Gastroesophageal sphincter (tissue), 4 donors: Measurements from ENCODE around the gene FZD4. TPM values are rescaled to one million over a fixed set of nuclear protein-coding genes. Genes with fewer than 3 reads are reported as not detected.

ENCODE experiments used
- ATAC-seq: fragments of 150-250 bp; one replicate; pipeline ENCODE4 v1.9.1; 2016; ENCODE audit warnings: mild to moderate bottlenecking, moderate library complexity
- H3K27ac ChIP-seq, 4 donors: fragments of 200-600 bp; sonication (generic) in 3 of 4; 1 replicate in 3 of 4; 2 replicates in 1 of 4; pipeline ENCODE4 v1.5.1; 2016 to 2019
- H3K27me3 ChIP-seq: fragments of 200-600 bp; sonication (generic); one replicate; pipeline ENCODE4 v1.5.1; 2019
- H3K36me3 ChIP-seq, 2 donors: fragments of 200-600 bp; sonication (generic); one replicate each; pipeline ENCODE4 v1.5.1; 2019; ENCODE audit warnings: control low read depth in 1 of 2
- H3K4me1 ChIP-seq, 3 donors: fragments of 200-600 bp; sonication (generic); 1 replicate in 2 of 3; 2 replicates in 1 of 3; pipeline ENCODE4 v1.5.1; 2016 to 2019; ENCODE audit warnings: control low read depth in 2 of 3
- H3K4me3 ChIP-seq, 2 donors: fragments of 200-600 bp; sonication (generic); one replicate each; pipeline ENCODE4 v1.5.1; 2019; ENCODE audit warnings: mild to moderate bottlenecking in 1 of 2, moderate library complexity in 1 of 2
- H3K9me3 ChIP-seq, 3 donors: fragments of 200-600 bp; sonication (generic); one replicate each; pipeline ENCODE4 v1.5.1; 2017 to 2019; ENCODE audit warnings: control low read depth in 2 of 3
- CTCF ChIP-seq, 4 experiments: fragments of 200-600 bp in 2 of 4; fragments of 450-650 bp in 2 of 4; sonication (generic) in 1 of 4; IDR thresholded peaks; one replicate each; pipeline ENCODE4 v1.5.1; 2017 to 2019; ENCODE audit warnings: antibody characterized with exemption in 4 of 4, mild to moderate bottlenecking in 2 of 4, moderate library complexity in 2 of 4
- EP300 ChIP-seq: sonication (generic); formaldehyde crosslinking; IDR thresholded peaks from one replicate; pipeline ENCODE4 v1.6.1; 2017; ENCODE audit warnings: antibody characterized with exemption, mild to moderate bottlenecking
- POLR2A ChIP-seq, 2 donors: fragments of 450-650 bp; IDR thresholded peaks; one replicate each; pipeline ENCODE4 v1.6.1; 2017; ENCODE audit warnings: antibody characterized with exemption in 2 of 2, mild to moderate bottlenecking in 2 of 2, moderate library complexity in 1 of 2
- POLR2AphosphoS5 ChIP-seq: sonication (generic); formaldehyde crosslinking; IDR thresholded peaks from one replicate; pipeline ENCODE4 v1.6.1; 2017; ENCODE audit warnings: antibody characterized with exemption
- WGBS, 2 donors: methylation state at CpG; one replicate each; pipeline ENCODE4 v1.1.5; 2018; ENCODE audit warnings: low coverage in 1 of 2; 5-methylcytosine and 5-hydroxymethylcytosine counted together
- total RNA-seq, 4 donors: library from RNA; depleted of rRNA; stranded (reverse); fragments of >200 nt; gene quantifications; one replicate each; pipeline ENCODE4 v1.1.0, GENCODE V29; 2016

FZD4 gene
- total RNA-seq, 4 donors from 2014 or later: 33.3 to 42.9 (median 34.6) TPM

DNA sequence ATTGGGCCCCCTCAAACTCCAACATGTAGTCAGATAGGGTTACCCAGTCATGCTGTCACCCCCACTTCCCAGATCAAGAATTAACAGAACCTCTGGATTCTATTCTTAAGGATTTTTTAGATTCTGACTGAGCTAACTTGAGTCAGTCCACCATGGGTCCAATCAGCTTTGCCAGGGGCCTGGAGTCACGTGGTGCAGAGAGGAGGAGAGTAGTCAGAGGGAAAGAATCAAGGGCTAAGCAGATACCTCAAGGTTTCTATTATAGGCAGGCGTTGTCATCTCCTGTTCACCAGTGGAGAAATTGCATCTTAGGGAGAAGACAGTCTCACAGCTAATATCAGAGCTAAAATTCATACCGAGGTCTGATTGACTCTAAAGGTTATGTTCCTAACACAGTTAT lies 28.2 kb downstream of the FZD4 start:
- no peaks in the 10 kb centered on the region for H3K36me3 ChIP-seq
- H3K4me1 ChIP-seq: peaks cover 0 to 31% (median 7%) of the 10 kb centered on the region in 3 donors
- 85% methylated on average over 3 of the region's 3 CpGs; no CpG with 5 or more reads in 1 of the 2 donors for WGBS, 2 donors
- H3K27me3 ChIP-seq: no peaks in the 10 kb centered on the region
- no peak for ATAC-seq
- H3K27ac ChIP-seq: no peak overlapping the region
- H3K9me3 ChIP-seq: no peaks in the 10 kb centered on the region
- TF ChIP-seq POLR2A (IDR thresholded peaks at IDR 0.05) (no peak), EP300 (no peak), POLR2AphosphoS5 (no peak), CTCF (IDR thresholded peaks at IDR 0.05) (no peak)
- H3K4me3 ChIP-seq: no peak overlapping the region

GRCh38 chr11:86923999-86924766 lies 31.0 kb downstream of the FZD4 start:
- ATAC-seq: no peak
- no peak for TF ChIP-seq POLR2A (IDR thresholded peaks at IDR 0.05)
- no peak for TF ChIP-seq POLR2AphosphoS5
- no peak for TF ChIP-seq CTCF (IDR thresholded peaks at IDR 0.05)
- 69 to 81% methylated on average over 6 of the region's 6 CpGs for WGBS, 2 donors
- Histone ChIP-seq H3K27me3 (no peaks in the 10 kb centered on the region), H3K4me3 (no peak overlapping the region), H3K4me1 (peaks cover 0 to 35% (median 9%) of the 10 kb centered on the region in 3 donors), H3K36me3 (no peaks in the 10 kb centered on the region), H3K9me3 (no peaks in the 10 kb centered on the region), H3K27ac (peak overlapping the region in 3 of 4 donors; percentile 7 to 25 (median 17))

- ATAC-seq: no peak
- H3K36me3 ChIP-seq: no peaks in the 10 kb centered on the region
- H3K4me3 ChIP-seq: no peak overlapping the region
- 100% methylated on average over 1 of the region's 1 CpG; no CpG with 5 or more reads in 1 of the 2 donors for WGBS, 2 donors
- TF ChIP-seq POLR2AphosphoS5 (no peak), EP300 (no peak), CTCF (IDR thresholded peaks at IDR 0.05) (no peak), POLR2A (IDR thresholded peaks at IDR 0.05) (no peak)
- H3K27ac ChIP-seq: peak overlapping the region in 2 of 4 donors; percentile 0 to 3
- H3K4me1 ChIP-seq: peaks cover 0 to 48% (median 12%) of the 10 kb centered on the region in 3 donors
- no peaks in the 10 kb centered on the region for H3K9me3 ChIP-seq
- H3K27me3 ChIP-seq: no peaks in the 10 kb centered on the region
These were observed 33.0 kb downstream of the FZD4 start for GRCh38 chr11:86922225-86922624.

DNA sequence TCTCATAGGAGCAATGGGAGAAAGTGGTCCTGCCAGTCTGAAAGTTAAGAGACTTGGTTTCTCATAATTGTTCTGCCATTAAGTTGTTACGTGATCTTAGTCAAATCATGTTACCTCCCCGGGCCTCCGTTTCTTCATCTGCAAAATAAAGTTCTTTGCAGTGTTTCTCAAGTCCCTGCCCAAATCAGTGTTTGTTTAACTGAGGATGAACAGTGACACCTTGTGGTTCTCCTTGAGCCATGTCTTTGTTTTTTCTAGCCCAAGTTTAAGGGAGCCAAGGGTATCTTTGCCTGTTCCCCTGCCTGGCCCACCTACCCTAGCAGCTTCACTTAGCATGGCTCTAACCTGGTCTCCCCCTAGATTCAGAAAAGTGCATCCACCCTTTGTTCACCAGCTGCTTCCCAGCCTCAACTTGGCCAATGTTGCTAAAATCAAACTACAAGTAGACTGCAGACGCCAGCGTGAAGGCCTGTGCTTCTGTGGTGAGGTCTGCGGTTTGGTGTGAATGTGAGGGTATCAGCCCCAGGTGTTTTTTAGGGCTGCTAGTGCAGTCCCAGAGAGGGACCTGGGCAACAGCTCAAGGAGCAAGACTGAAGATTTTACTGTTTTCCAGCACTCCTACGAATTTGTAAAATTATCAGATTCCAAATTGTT lies 35.5 kb downstream of the FZD4 start:
- TF ChIP-seq EP300 (no peak), POLR2AphosphoS5 (no peak), POLR2A (IDR thresholded peaks at IDR 0.05) (no peak), CTCF (IDR thresholded peaks at IDR 0.05) (peak; percentile 42 to 71 (median 58))
- WGBS, 2 donors: 34 to 50% methylated on average over 4 of the region's 7 CpGs
- Histone ChIP-seq H3K27me3 (no peaks in the 10 kb centered on the region), H3K36me3 (no peaks in the 10 kb centered on the region), H3K4me3 (no peak overlapping the region), H3K9me3 (no peaks in the 10 kb centered on the region), H3K4me1 (peaks cover 0 to 51% (median 12%) of the 10 kb centered on the region in 3 donors), H3K27ac (peak overlapping the region in 3 of 4 donors; percentile 43 to 57 (median 54))
- ATAC-seq: peak; percentile 51
